ENCODE results near the gene PIGM.

DNA sequence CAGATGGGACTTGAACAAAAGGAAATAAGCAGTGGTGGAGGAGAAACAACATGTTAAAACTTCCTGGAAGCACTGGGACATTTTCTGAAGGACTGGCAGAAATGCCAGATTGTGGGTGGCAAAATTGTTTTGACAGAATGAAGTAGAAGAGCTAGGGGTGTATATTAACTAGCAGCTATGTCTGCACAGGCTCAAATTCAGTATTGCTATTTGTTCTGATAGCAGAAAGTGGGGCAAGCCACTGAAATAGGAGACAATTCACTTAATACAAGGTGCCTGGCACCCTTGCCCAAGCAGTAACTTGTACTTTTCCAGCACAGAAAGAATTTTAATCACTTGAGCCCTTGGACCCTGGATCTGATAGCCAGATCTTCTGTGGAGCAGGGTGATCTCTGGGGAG is 11.8 kb upstream of the PIGM start:
- TF ChIP-seq, protein P1, sequence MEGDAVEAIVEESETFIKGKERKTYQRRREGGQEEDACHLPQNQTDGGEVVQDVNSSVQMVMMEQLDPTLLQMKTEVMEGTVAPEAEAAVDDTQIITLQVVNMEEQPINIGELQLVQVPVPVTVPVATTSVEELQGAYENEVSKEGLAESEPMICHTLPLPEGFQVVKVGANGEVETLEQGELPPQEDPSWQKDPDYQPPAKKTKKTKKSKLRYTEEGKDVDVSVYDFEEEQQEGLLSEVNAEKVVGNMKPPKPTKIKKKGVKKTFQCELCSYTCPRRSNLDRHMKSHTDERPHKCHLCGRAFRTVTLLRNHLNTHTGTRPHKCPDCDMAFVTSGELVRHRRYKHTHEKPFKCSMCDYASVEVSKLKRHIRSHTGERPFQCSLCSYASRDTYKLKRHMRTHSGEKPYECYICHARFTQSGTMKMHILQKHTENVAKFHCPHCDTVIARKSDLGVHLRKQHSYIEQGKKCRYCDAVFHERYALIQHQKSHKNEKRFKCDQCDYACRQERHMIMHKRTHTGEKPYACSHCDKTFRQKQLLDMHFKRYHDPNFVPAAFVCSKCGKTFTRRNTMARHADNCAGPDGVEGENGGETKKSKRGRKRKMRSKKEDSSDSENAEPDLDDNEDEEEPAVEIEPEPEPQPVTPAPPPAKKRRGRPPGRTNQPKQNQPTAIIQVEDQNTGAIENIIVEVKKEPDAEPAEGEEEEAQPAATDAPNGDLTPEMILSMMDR (IDR thresholded peaks at IDR 0.05; ENCODE audit: low read length) = no peak
- TF ChIP-seq EZH2 (IDR thresholded peaks at IDR 0.05; ENCODE audit: borderline replicate concordance, low read length) = no peak

All from OCI-LY1 (cell line).